Measurements from ENCODE around the gene FOCAD.
A peak's percentile ranks its signal among the peaks of the same experiment; 100 is the strongest.

Gene FOCAD

DNA sequence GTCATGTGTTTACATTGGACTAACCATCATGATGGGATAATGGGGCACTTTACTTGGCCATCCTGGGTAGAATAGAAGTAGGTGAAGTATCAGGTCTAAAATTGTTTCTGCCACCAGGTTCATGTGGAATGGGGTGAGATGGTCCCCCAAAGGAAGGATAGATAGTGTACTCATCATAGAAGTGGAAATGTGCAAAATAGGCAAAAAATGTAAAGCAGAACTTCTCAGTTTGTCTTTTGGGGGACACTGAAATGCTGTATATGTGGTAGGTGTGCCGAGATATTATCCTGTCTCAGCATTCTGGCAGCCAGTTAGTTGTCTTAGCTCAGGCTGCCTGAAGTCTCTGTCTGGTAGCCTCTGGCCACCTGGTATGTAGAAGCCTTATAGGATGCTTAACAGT lies 107.6 kb downstream of the FOCAD start:
- no peak for DNase-seq

DNA sequence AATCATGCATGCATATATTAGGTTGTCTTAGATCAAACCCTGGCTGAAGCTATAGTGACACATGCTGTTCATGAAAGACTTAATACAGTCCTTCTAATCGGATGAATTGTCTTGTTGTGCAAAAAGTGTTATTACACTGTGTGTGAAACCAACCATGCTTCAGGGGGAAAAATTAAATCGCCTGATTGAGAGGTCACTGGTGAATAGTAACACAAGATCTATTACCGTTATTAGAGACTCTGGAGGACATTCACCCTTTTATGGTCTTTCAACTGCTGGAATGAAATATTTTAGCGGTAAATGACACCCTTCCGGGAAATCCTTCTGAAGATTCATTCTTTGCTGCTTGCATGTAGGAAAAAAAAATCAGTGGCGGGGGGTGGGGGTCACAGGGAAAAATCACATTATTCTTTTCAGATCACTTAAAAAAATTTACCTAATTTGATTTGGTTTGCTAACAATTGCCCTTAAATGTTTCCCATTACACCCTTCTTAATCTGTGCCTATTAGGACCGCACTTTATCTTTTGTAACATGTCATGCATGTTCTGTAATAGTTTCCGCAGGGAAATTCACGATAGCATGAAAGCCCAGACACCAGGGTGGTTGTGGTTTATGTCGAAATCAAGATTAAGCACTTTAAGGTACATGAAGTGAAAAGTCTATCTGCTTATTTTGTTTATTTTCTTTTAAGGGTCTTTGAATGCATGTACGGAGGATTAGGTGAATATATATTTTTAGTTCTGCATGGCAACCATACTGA lies 120.6 kb downstream of the FOCAD start:
- DNase-seq: no peak

DNA sequence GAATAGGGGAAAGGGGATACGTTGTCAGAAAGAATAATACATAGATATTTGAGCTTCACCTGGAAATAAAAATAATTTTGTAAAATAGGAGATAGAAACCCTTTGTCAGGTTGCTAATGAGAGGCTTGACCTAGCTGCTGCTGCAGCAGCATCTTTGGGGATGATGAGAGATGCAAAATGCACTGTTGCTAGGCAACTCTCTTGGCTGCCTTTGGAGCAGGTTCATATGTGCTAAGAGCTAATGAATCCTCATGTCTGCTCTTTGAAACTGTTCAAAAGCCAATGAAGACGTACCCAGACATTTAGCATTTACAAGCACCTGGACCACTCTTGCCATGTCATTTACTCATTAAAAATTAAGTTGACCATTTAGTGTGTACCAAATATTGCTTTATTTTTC lies 121.7 kb downstream of the FOCAD start:
- no peak for DNase-seq

DNA sequence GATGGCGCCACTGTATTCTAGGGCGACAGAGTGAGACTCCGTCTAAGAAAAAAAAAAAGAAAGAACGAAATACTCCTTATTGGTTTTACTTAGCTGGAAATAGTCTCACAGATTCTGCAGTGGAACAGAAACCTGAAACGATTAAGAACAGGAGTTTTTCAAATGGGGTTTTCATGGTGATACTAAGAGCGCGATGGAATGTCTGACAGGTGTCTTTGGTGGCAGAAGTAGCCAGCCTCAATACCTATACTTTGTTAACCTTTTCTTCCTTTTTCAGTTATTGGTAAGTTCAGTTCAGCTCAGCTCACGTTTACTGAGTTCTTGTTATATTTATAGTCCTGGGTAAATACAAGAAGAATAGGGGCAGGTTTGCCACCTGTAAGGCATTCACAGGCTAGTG lies 123.9 kb downstream of the FOCAD start:
- DNase-seq: no peak

DNA sequence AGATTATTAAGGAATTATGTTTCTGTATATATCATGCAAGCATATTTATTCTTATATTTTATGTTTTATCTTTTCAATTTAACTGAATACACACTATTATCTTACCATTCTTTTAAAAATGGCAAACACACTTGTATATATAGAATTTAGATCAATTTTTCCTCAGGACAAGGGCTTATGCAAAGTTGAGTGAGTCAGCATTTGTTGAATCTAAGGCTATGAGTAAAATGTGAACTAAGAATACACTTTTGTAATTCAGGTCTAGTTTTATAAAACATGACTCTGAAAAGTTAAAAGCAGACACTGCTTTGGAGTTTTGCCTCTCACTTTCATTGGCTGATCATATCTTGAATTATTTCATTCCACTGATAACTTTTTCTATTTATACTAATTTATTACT lies 127.8 kb downstream of the FOCAD start:
- DNase-seq: no peak

DNA sequence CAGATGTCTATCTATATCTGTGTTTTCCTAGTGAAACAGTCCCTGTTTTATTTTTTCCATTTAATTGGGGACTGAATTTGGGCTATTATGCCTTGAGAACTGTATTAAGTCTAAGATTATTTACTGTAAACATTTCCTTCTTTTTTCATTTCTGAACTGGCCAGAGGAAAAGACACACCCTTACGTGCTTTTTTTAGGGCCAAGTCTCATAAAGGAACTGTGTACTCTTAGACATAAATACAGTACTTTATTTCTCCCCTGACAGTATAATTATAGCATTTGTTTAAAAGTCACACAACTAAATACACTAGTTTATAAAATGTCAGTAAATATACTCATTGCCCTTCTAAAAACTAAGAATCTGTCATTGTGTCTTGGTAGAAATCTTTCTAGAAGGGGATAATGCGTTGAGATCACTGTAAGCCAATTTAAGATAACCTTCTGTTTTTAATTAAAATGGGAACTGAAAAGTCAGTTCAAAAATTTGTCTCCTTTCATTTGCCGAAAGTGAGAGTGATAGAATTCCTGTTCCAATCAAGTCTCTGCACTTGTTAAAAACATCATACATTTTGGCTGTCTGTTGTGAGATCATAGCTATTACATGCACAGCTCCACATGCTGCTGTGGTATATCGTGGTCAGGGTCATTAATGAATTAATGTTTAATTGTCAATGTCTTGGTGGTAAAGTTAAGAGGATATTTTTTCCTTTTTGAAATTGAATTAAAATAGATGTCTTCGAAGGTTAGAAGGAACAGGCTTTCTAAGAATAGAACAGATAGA lies 132.1 kb downstream of the FOCAD start:
- peak in 1 of 2 experiments; percentile 17 for DNase-seq

DNA sequence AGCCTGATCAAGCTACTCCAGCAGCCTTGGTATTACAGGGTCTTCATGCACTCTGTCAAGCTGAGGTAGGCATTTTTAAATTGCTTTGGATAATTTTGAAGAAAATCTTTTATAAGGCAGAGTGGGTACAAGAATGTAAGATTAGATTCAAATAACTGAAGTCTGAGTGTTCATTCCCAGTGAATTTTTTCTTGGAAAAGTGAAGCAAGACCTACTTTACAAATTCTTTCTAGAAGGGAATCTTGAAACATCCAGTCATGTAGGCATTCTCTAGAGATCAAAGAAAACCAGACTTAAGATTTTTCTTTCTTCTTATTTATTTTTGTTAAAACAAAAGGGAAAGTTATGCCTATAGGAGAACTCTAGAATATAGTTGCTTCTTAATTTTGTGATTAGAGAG lies 139.0 kb downstream of the FOCAD start:
- no peak for DNase-seq

DNA sequence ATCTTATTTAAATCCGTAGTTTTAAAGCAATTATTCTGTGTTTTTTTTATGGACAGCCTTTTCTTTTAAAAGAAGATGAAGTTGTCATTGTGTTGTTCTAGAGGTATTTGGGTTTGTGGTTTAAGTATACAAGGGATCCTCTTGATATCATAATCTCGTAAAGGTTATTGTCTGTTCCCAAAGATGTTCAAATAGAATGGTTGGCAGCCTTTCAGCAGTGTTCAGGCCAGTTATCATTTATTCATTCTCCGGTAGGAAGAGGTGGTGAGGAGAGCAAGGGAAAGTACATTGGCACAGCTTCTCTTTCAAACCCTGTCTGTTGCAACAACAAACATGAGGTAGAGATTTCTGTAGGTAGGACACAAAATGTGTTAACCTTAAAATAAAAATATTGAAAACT lies 147.0 kb downstream of the FOCAD start:
- no peak for DNase-seq

DNA sequence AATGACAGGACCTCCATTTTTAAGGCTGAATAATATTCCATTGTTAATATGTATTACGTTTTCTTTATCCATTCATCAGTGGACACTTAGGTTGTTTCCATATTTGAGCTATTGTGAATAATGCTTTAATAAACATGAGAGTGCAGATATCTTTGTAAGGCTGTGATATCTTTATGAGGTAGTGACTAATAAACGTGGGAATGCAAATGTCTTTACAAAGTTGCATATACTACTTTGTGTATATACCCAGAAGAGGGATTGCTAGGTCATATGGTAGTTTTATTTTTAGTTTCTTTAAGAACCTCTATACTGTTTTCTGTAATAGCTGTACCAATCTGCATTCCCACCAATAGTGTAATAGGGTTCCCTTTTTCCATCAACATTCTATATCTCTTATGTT lies 148.7 kb downstream of the FOCAD start:
- no peak for DNase-seq

DNA sequence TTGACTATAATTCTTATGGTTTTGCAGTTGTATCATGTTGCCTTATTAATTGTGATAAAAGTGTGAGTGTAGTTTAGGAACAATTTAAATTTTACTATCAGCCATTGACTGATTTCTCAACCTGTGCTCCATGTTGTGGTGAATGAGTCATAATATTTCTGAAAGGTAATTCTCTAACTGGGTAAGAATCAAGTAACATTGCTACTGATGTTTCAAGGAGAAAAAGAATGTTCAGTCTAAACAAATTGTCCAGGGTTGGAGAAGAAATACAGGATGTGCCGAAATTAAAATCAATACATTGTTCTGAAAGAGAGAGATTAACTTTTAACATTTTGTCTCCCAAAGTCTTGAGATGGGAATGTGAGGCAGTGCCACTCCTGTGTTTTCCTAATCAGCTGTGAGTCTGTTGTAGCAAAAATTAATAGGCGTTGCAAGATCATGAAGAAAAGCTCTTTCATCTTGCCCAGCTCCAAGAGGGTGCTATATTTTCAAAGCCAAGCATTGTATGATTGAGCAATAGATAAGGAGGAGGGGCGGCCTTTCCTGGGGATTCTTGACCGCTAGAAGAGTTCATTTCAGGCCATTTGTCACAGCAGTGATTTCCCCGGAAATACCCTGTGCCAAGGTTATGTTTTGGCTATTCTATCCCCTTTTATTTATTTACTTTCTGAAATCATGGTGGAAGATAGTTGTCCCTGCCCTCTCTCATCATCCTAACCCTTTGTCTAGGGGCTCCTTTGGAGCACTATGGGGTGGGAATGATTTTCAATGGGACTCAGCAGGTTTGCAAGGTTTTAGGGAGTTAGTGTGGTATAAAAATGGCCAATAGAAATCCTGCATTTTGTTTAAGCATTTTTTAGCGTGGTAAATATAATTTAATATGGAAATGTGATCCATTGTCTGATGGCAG lies 151.6 kb downstream of the FOCAD start:
- peak; percentile 64 to 68 for DNase-seq

DNA sequence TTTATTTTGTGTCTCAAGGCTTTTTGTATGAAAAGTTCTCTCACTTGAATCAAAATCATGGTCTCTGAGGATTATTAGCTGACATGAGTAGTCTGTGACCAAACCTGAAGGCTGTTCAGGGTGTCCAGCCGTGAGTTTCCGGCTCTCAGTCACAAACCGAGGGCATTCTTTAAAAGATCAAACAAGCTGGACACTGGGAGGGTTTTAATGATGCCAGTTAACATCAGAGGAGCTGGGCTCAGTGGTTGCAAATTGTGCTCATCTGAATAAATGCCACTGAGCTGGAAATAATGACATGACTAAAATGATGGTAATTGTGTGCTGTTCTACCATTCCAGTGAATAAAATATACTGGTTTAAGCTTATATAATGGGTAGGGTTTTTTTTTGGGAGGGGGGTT lies 153.1 kb downstream of the FOCAD start:
- DNase-seq: no peak

DNA sequence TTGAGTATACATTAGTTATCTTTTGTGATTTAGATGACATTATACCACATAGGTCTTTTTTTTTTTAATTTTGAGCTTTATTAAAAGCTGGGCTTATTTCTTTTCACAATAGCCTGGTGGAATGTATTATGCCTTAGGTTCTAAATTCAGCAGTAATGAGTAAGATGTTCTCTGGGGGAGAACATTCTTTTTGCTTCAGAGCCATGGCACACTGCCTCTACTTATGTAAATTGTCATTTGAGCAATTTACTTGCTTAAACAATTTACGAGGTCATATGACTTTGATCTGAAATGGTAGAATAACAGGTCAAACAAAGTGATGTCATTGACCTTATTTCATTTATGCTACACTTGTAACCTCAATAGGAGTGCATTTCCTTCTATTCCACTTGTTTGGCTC lies 154.2 kb downstream of the FOCAD start:
- no peak for DNase-seq

DNA sequence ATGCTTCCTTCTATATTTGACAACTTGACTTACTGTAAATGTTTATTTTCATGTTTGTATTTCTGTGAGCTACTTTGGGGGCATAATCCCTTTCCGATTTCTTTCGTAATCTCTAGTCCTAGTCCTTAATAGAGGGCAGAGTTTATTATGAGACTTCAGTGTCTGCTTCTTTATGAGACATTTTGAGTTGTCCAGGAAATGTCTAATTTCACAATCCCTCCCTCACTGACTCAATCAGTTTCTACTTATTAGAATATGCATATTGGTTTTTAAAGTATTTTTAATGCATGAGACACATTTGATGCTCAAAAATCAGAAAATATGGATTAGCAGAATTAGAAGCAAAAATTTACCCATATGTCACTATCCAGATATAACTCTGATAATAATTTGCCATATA lies 160.9 kb downstream of the FOCAD start:
- DNase-seq: no peak

DNA sequence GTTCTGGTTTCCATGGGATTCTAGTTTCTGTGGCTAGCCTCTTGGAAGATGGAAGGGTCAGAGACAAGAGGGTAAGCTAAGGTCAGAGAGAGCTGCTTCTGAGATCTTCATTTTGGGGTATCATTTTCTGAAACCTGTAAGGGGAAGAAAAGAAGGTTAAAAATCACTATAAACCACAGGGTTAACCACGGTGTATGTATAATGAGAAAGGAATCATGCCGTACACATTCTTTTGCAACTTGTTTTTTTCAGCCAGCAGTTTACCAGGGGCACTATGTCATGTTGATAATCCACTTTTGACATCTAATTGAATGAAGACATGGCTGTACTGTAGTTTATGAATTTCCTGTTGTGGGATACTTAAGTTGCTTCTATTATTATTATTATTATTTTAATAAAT lies 164.4 kb downstream of the FOCAD start:
- no peak for DNase-seq

DNA sequence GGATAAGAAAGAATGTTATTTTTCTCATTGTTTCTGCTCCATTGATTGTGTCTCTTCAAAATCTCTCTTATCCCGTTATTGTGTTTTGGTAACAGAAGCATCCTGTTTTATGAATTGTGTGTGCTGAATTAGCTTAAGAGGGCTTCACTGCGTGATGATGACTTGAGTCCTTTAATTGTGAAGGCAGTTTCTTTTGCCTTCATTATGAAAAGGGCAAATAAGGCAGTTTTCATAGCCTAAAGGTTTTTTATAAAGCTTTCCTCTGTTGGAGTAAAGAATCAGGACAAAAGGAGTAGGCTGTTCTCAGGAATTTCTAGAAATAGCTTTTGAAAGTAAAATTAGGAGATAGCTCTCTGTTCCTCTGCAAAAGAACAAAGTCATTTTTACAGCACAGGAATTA lies 169.8 kb downstream of the FOCAD start:
- DNase-seq: no peak

DNA sequence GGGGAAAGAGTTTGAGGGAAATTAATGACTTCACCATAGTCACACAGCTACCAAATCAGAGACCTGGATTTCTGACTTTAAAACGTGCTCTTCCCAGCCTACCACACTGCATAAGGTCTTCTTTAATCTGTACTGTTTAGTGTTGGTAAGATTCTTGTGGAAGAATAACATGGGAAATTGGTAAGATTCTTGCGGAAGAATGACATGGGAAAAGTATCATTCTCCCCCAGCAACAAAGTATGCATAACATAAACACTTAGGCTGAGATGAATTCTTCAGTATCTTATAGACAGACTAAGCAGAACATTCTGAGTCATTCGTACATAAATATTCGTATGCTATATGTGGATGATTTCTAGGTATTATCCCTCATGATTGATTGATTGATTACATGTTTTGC lies 170.4 kb downstream of the FOCAD start:
- DNase-seq: no peak

DNA sequence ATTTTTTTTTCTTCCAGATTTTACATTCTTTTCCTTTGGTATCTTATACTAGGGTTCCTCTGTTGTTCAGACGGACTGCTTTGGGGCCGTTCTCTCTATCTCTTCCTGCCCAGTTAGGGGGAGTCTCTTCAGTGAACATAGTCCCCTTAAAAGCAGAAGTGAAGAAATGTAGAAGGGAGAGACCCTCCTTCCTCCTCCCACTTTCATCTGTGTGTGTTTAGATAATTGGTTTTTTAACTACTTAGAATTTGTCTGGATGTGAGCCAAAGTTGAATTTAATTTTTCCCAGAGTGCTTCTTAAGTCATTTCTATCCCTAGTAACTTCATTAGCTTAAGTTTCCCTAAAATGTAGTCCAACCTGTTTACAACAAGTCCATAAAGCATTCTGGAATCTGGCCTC lies 179.9 kb downstream of the FOCAD start:
- DNase-seq: no peak

DNA sequence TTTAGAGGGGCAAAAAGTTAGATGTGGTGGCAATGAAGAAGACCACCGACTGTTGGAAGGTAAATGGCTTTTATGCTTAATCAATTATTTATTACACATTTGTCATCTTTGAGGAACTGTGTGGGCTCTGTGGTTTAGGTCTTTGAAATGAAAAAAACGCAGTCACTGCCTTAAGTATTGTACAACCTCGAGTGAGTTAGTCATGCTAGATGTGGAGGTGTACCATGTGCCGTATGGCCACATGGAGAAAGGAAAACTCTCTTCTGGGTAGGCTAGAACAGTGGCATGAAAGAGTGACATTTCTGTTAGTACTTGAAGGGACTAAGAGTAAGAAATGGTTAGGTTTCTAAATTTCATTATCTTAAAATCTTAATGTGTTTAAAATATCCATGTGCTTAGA lies 181.3 kb downstream of the FOCAD start:
- no peak for DNase-seq

DNA sequence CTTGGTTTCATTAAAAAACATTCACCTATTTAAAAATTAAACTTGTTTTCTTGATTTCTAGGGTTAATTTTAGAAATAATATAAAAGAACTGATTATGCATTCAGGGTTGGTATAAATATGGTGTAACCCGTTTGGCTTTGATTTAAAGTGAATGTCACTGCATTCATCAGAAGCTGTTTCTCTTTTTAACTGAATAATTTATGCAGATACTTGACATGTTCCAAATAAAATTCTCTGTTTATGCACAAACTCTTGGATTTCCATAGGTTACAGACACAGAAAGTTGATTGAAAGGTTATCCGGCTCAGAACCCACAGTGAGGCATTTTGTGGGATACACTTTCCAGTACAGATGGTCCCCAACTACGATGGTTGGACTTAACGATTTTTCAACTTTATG lies 186.1 kb downstream of the FOCAD start:
- DNase-seq: no peak

DNA sequence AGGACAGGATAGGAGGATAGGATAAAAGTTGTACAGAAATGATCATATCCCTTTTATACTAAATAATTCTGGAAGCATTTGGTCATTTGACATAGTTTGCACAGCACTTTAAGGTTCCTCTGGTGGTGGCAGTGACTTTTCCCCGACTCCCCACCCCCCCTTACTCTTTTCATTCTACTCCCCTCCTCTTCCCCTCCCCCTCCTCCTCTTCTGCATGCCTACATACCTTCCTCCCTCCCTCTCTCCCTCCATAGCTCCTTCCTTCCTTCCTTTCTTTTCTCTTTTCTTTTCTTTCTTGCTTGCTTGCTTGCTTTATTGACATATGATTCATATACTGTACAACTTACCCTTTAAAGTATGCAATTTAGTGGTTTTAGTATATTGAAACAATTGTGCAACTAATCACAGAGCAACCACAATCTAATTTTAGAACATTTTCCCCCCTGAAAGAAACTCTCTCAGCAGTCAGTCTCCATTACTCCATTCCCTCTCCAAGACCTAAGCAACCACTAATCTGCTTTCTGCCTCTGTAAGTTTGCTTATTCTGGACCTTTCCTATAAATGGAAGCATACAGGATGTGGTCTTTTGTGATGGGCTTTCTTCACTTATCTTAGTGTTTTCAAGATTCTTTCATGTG lies 188.4 kb downstream of the FOCAD start:
- no peak for DNase-seq

DNA sequence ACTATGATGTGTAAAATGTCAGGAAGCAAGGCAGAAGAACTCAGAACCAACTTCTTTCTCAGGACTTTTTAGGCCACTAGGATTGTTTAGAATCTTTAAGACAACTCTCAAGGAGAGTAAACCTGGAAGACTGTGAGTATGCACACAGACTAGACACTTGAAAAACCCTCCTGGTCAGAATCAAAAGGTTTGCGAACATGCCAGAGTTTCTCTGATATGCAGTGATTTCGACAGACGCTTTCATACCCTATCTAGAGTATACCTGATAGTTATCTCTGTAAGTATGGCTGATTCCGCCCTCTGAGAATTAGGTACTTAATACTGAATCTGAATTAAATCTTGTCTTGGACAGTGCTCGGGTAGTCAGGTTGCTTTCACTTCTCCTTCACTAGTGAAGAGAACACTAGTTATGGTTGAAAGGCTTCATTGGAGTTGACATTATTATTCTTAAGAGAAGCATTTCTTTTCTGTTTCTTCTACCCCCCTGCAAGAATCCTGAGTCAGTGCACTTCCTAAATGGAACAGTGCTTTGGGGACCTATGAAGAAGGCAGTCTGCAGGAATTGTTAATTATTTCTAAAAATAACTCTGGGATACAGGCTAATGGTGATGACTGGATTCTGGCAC lies 189.3 kb downstream of the FOCAD start:
- no peak for DNase-seq

DNA sequence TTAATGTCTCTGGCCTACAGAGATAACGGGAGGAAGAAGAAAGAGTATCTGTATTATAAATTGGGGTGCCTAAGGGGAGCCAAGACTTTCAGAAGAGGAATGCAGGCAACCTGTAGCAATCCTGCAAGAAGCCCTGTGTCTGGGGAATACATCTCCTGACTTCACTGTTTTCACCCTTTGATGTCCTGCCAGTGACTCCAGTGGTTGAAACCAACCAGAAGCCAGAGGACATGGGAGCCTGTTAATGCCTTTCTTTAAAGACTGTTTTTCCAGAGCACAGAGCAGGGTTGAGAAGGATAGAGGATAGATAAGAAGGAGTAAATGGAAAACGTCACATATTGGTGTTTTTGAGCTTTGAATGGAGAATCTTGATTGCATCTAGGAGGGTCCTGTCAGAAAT lies 196.2 kb downstream of the FOCAD start:
- DNase-seq: no peak

DNA sequence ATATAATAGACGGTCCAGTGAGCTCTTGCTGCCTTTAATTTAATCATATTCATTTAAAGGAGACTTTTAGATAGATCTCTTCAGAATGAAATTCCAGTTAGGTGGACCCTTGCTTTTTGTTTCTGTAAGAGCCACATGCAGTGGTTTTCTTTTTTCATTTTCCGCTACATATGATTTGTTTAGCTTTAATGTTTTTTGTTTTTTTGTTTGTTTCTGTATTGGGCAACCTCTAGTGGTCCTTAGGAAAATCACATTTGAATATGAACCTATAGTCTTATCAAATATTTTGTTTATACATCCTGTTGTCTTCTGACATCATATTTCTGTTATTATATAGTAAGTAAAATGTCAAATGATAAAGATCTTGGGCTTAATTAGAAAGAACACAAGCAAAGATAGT lies 196.6 kb downstream of the FOCAD start:
- no peak for DNase-seq

Measured in NCI-H2081 (cell line).